Activated naive CD4-positive, alpha-beta T cell treated with Interleukin-2 at 50 U/mL for 16 hours (primary cell): ENCODE results near the gene TM2D3.

ENCODE experiments used
- DNase-seq: peaks from one replicate; pipeline ENCODE4 v3.0.0-alpha.2; 2020

The TM2D3 gene

DNA sequence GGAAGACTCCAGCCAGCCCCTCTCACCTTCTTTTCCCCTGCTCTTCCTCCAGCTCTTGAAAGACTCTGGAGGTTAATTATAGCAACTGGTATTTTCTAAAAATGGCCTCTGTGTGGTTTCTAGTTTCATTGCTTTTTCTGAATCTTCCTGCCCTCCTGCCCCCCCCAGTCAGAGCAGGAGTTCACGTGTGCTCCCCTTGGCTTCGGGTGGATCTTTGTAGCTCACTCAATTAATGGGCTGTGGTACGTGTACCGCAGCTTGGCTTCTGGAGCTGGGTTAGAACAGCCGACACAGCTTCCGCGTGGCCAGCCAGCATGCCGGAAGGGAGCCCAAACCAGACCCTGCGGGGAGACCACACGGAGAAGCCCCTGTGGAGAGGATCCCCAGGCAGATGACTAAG, 31.5 kb downstream of the TM2D3 start:
- no peak for DNase-seq

DNA sequence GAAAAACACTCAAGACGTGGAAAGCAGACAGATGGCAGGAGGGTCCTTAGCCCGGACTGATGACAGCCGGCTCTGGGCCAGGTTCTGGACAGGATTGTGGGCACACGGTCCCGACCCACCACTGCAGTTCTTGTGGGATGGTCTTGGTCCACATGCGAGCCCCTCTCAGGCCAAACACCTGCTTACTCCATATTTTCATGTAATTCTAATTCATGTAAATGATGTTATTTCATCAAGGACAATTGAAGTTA, 32.6 kb downstream of the TM2D3 start:
- DNase-seq = no peak

DNA sequence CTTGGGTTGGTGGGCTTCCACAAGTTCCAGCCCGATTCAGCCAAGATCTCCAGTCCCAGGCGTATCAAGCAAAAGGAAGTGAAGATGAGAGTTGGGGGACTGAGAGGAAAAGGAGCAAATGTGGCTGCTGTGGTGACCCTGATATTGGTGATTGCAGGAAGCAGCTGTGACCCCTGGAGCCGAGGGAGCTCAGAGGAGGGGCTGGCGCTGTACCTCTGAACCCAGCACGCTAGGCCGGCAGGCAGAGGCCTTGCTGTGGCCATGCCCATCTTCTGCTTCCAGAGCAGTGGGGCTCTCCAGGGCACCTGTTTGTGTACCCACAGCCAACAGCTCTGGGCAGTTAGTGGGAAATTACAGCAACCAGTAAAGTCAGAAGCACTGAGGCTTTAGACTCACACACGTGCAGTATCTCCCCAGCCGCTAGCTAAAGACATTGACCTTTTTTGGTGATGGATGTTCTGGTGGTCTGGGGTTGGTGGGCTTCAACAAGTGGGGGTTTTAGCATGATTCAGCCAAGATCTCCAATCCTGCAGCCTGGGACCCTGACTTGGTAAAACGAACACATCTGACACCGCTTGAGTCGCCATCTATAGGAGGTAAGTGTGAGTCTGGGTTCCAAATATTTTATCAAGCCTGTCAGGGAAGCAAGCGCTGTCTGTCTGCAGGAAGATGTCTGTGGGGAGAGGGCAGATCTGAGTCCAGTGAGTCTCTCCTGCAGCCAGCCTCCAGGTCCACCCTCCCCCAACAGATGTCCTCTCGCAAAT, 33.1 kb downstream of the TM2D3 start:
- no peak for DNase-seq

DNA sequence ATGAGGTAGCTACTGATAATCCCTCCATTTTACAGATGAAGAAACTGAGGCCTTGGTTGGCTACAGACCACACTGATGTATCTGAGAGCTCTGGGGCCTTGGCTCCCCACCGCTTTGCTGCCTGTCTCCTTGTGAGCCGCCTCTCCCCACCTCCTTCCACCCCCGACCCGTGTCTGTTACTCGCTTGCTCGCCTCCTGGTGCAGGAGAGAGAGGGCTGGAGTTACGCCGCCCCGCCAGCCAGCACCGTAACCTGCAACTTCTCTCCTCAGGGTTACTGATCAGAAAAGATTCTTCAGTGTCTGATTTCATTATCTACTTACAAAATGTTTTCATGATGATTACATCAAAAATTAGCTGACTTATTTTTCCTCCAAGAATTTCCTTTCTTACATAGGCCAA, 34.1 kb downstream of the TM2D3 start:
- DNase-seq = no peak

DNA sequence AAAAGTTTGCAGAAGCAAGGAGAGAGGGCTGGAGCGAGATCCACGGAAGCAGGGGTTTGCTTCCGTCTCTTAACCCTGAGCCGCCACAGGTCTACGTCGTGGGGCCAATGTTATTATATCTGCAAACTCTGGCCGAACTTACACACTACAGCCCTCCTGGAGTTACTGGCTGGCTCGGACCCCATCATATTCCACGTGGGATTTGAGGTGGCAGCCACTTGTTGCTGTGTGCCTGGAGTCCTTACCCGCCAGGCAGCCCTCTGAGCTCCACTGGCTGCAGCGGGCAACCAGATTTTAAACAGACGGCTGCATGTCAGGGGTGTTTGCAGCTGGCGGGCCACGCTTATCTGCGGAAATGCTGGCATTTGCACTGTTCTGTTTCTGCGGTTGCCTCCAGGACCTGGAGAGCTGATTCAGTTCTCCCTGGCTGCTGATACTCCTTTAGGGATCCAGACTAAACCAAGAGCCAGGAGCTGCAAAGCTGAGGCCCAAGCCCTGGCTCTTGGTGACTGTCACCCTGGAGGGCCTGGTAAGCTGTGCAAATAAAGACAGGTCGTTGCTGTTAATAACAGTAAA, 34.7 kb downstream of the TM2D3 start:
- DNase-seq = no peak

DNA sequence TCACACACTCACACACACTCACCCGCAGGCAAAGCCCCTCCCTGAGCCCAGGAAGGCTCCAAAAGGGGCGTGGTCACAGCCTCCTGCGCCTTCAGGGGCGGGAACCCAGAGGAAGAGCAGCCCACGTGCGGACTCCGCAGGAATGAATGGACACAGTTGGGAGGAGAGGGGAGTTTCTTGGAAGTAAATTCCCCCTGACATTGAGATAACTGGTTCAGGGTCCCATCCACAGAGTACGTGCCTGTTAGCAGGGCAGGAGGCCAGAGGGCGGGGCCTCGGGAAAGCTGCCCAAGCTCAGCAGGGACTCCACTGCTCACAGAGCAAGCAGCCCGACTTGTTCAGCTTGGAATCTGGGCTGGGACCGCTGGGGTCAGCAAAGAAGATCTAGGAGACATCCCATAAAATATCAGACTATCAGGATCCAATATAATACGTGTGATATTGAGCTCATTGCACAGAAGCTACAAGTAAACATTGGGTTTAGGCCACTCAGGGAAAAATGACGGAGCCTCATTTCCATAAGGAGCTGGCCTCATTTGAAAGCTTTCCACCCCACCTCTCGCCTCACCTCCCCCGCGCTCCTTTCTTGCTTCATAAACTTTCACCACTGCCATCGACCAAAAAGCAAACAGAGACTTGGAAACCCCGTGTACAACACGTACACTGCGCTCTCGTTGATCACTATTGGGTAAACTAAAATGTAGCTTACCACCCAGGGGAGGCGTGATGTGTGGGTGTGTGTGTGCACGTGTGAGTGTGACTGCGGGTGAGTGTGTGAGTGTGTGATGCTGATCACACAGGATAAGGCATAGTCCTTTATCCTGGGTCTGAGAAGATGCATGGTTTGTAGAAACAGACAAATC, 36.0 kb downstream of the TM2D3 start:
- DNase-seq = no peak

DNA sequence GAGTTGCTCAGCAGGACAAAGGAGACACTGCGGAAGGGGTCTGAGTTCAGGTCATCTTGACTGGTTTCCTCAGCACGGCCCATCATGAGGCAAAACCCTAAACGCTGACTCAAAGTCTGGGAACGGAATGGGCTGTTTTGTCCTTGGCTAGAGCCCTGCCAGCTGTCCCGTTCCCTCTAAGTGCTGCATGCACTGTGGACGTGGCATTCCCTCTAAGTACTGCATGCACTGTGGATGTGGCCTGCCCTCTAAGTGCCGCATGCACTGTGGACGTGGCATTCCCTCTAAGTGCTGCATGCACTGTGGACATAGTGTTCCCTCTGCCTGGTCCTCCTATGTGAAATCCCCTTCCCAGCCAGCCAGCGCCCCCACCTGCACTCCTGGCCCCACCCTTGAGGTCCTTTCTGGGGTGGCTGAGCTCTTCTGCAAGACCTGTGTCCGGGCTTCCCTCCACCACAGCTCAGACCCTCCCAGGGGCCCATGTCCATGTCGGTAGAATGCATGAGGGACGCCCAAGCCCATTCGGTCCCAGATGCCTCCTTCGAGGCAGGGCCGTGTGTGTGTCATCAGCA, 36.7 kb downstream of the TM2D3 start:
- no peak for DNase-seq

DNA sequence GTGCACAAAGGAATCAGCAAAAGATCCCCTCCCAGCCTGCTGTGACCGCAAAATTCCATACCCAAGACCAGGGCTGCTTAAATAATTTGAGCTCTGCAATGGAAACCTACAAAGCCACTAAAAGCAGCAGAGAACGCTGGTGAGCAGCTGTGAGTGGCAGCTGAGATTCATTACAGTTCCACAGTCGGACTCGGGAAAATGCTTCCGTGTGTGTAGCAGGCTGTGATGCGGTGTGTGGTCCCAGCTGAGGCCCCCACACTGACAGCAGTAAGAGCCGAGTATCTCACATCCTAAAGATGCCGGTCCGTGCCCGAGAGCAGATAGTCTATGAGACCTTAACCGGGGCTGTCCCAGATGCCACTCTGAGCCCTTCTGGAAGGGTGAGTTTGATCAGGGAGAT, 37.4 kb downstream of the TM2D3 start:
- no peak for DNase-seq

DNA sequence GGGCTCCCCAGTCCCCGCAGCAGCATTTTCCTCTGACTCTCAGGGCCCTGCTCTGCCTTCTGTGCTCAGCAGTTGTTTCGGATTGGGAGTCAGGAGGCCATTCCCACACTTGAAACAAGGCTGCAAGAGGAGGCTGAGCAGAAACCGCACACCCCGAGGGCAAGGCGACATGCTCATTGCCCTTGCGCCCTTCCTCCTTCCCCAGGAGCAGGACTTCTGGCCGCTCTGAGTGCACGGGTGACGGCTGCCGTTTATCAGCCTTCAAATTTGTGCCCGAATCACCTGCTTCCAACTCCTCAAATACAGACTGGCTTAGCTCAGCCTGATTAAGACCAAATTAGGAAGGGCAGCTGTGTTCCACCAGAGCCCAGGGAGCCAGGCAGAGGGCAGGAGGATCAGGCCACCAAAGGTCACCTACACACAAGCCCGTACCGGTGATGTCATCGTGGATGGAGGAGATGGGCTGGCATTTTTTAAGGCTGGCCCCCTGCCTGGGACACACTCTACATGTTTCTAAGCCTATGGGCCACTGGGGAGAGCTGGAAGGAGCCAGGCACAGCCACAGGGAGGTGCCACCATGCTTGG, 38.1 kb downstream of the TM2D3 start:
- no peak for DNase-seq

DNA sequence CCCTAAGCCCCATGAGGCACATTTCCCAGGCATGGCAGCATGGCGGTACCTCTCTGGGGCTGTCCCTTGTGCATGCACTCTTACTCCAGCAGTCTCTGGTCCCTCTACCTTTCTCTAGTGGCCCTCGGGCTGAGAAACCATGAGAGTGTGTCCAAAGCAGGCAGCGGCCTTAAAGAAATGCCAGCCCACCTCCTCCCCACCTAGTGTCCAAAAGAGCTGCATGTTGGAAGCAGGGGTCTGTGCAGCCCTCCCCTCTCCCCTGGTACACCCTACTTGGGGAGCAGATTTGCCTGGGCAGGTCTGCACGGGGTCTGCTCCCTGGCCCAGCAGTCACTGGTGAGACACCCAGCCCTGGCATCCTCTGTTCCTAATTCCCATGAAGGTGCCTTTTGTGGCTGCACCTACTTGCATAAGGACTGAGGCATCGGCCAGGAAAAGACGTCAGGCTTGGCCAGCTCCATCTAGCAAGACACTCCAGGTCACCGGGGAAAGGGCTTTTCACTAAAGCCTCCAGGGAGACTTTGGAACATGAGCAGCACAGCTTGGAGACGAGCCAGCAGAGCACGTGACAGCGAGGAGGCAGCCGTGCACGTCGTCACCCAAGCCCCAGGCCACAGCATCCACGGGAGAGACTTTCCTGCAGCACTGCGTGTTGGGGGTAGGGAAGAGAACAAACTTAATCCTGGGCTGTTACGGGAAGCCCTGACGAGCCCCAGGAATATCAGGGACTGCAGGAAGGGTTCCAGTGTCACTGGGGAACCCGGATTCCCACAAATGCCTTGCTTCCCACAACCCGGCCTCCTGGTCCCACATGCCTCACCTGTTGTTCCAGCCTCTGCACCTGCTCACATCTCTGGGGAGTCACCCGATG, 38.8 kb downstream of the TM2D3 start:
- DNase-seq = no peak

DNA sequence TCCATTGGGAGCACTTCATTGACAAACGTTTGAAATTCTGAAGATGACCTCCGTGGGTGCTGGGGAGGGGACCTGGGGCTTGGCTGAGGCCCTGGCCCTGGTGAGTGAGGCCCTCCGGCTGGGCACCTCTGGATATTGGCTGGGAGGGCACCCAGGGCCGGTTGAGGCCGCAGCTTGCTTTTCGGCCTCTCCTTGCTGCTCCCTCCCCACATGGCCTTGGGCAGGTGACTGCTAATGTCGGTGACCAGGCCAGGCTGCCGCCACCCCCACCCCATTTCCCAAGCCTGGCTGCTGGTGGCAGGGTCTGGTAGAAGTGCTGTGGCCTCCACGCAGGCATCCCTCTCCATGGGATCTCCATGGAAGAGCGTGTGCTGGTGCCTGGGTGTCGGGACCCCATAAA, 39.5 kb downstream of the TM2D3 start:
- no peak for DNase-seq

DNA sequence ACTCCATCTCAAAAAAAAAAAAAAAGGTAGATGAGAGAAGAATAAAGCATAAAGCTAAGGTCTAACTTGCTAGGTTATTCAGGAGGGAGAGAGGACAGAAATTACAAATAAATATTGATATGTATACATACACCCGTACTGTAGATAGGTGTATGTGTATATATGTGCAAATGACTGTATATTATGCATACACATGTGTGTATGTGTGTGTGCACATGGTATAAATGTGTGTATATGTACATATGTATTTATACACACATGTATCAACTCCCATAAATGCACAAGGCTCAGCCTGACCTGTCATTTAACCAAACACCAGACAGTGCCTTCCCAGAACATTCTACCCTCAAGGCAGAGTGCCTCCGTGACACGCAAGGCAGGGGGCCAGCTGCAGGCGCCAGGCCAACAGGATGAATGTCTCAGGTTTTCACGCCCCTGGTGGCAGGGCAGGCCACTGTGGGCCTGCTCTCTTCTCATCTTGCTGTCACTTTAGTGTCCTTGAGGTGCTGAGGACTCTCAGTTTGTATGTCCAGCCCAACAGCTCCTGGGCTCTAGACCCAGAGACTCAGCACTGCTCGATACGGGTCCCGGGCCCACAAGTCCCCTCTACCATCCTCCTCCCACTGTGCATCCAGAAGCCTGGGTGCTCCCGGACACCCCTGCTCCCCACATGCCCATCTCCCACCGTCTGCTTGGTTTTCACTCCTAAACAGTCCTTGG, 40.4 kb downstream of the TM2D3 start:
- DNase-seq = no peak

DNA sequence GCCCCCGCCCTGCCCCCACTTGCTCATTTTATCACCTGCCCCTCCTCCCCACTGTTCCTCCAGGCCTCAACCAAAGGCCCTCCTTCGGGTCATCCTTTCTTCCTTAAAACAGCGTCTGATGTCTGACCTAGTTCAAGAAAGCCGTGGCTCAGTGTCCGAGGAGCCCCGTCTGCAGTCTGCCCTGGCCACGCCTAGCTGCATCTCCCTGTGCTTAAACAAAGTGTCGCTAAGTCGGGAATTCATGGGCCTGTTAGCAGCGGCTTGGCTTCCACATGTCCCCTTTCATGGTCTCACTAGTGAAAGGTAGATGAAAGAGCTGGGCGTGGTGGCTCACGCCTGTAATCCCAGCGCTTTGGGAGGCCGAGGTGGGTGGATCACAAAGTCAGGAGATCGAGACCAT, 41.2 kb downstream of the TM2D3 start:
- DNase-seq = no peak

DNA sequence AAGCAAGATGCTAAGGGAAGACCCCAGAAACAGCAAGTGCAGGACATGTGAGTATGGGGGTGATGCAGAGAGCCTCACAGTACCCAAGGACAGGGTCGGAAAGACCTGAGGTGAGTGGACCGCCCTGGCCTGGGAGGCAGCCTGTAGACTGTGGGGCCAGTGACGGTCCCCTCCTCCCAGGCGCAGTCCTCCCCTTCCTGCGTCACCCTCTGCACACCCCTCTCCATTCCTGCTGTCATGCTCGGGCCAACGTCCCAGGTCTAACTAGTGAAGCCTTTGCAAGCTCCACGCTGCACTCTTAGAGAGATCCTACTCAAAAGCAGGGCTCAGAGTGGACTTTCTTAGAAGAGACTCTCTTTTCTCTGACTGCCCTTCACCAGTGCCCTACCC, 41.6 kb downstream of the TM2D3 start:
- no peak for DNase-seq

DNA sequence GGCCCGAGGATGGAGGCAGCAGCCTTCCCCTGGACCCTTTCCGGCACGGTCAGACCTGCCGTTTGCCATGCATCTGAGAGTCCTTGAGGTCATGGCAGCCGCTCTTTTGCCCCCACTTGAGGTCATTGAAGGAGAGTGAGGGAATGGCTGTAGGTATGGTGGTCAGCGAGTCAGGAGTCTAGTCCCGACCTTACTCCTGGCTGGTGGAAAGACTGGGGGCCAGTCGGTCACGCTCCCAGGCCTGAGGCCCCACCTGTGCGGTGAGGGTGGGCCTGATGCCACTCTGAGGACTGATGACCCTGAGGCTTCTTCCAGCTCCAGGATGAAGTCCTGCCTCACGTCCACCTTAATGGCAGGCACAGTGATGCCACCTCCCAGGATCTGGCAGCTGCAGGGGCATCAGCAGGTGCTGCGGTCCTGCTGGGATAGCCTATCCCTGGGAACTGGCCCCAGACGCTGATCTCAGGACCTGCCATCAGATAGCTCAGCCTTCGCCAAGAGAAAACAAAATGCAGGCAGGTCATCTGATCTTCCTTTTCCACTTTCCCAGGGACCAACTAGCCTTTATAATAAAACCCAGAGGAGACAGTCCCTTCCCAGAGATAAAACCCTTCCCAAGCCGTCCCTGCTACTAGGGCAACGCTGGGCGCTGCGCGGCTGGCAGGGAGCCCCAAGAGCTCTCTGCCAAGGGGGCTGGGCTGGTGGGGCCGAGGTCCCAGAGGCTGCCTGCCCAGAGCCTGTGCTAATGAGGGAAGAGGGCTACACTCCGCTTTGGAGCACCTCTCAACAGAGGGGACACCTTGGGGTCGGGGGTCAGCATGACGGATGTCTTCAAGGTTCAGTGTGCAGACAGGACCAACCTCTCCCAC, 42.2 kb downstream of the TM2D3 start:
- no peak for DNase-seq

DNA sequence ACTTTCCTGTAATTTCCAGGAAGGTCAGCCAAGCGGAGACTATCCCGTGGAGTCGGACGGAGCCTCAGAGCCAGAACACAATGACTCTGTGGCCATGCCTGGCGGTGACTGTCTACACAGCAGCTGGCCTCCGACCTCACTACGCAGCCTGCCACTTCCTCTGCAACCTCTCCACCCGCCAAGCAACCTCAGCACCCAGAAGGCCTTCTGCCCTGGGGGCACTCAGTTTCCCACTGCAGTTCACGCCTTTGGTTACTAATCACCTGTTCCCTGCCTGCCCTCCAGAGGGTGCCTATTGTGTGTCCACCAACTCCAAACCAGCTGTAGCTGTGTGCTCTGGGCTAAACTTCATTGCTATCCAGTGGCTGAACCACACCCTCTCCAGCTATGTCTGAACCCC, 44.0 kb downstream of the TM2D3 start:
- DNase-seq = no peak

DNA sequence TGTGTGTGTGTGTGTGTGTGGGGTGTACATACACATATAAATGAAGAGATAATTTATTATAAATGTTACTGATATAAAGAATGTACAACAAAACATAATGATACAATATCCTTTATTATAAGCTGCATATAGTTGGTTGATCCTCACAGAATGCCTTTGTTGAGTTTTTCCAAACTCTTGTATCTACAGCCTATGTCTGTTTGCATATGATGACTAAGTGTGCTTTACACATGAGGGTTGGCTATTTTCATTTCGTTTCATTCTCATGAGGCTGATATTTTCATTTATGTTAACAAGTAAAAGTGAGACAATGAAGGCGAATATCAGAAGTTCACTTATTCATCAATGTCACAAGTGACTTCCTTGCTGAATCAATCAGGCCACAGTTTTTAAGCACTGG, 45.1 kb downstream of the TM2D3 start:
- no peak for DNase-seq

DNA sequence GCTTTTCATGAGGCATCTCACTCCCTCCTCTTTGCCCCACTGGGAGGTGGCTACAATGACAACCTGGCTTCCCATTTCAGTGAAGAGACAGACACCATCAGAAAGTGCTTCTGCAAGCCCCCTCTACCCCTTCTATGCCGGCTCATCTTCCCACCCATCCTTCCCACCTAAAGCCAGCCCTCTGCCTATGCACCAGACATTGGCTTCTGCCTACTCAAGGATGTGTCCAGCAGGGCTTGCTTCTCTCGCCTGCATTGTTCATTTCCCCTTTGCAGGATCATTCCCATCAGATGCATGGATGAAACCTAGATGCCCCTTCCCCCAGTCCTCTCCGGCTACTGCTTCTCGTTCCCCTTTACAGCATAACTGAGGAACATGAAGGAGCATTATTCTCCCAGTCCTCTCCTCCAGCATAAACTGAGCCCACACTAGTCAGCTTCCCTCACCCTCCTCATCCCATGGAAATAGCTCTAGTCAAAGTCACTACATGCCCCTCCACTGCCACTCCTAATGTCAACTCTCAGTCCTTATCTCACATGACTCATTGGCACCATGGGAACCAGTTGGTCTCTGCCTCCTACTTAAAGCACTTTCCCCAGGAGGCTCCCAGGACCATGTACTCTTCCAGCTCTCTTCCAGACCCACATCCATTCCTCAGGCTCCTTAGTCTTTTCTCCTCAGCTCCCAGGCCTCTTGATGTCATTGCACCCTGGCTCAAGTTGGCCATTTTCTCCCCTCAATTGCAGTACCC, 47.9 kb downstream of the TM2D3 start:
- no peak for DNase-seq

DNA sequence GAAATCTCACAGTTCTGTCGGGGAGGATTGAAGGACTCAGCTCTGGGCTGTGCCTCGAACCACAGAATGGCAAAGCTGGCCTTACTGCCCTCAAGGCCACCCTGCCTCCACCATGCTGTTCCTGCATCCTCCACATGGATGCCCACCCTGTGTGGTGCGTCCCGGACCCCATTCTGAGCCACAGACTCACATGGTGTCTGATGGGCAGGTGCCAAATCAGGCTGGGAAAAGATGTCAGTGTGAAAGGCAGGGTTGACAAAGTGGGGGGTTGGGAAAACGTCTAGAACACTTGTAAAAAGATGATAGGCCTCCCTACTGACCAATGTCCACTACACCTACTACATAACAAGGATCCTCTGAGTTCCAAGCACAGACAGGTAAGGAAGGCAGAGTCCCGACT, 49.4 kb downstream of the TM2D3 start:
- DNase-seq = no peak

DNA sequence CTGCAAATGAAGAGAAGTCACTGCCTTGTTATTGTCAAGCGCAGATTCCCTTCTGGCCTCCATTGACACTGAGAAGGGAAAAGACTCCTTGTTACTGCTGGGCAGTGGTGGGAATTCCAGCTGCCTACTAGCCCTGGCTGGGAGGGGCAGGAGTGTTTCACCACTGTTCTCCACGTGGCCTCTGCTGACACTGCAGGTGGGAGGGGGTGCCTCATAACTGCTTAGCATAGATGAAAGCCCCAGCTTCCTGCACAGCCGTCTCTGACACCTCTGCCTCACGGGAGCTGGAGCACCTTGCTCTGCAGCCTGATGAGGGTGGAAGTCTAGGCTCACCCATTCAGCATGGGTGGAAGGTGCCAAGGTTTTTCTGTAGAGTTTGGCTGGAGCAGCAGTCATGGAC, 52.1 kb downstream of the TM2D3 start:
- no peak for DNase-seq
